Neural progenitor cell (in vitro differentiated cells): Measurements from ENCODE around the gene KRTAP10-5.

Source experiments
- EZH2phosphoT487 ChIP-seq: fragments of 200-600 bp; sonication (generic); IDR thresholded peaks from 2 replicates; pipeline ENCODE4 v1.6.1; 2017; ENCODE audit warnings: antibody characterized with exemption
- TF ChIP-seq, protein P1 (sequence below): fragments of 200-600 bp; sonication (generic); IDR thresholded peaks from 2 replicates; pipeline ENCODE4 v1.5.1; 2017; ENCODE audit warnings: antibody characterized with exemption, mild to moderate bottlenecking

DNA sequence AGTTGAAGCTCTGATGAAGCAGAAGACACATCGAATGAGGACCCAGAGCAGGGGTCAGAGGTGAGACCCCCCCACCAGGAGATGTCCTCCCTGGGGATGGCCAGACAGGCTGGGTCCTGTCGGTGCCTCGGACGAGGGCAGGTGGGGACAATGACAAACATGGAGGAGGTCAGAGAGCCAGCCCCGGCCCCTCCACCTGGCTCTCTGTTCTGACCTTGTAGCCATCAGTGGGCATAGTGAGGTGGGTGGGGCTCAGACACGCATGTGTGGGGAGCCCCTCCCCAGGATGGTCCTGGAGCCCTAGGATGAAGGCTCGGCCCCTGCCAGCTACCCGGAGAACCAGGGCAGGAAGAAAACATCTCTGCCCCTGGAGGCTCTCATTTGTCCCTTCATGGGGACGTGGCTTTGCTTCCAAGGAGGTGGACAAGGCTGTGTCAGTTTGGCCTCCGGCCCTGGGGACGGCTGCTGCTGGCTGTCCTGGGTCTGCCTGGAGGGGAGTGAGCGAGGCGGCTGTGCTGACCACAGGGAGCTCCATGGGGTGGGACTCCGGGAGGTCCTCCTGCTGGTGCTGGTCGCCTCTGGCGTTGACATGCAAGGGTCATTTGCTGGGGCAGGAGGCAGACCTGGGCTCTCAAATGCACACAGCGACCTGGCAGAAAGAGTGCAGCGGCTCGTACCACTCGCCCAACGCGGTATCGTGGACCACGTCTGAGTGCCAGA lies 9.3 kb upstream of the KRTAP10-5 start:
- TF ChIP-seq, protein P1, sequence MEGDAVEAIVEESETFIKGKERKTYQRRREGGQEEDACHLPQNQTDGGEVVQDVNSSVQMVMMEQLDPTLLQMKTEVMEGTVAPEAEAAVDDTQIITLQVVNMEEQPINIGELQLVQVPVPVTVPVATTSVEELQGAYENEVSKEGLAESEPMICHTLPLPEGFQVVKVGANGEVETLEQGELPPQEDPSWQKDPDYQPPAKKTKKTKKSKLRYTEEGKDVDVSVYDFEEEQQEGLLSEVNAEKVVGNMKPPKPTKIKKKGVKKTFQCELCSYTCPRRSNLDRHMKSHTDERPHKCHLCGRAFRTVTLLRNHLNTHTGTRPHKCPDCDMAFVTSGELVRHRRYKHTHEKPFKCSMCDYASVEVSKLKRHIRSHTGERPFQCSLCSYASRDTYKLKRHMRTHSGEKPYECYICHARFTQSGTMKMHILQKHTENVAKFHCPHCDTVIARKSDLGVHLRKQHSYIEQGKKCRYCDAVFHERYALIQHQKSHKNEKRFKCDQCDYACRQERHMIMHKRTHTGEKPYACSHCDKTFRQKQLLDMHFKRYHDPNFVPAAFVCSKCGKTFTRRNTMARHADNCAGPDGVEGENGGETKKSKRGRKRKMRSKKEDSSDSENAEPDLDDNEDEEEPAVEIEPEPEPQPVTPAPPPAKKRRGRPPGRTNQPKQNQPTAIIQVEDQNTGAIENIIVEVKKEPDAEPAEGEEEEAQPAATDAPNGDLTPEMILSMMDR = no peak
- TF ChIP-seq EZH2phosphoT487 = no peak
